CD4-positive, alpha-beta memory T cell (primary cell): ENCODE data around the gene TAS1R3. TPM values are rescaled to one million over a fixed set of nuclear protein-coding genes. Genes with fewer than 3 reads are reported as not detected.

Experiments used
- CTCF ChIA-PET: fragments of 350-600 bp; sonication (Branson Sonifier 250); formaldehyde crosslinking; loops from one replicate; lab custom pipeline; 2021; ENCODE audit warnings: inconsistent platforms; ENCODE audit not compliant: partially characterized antibody; lab: Charles Lee
- POLR2A ChIA-PET: fragments of 350-600 bp; sonication (Branson Sonifier 250); formaldehyde crosslinking; loops from one replicate; lab custom pipeline; 2021; ENCODE audit not compliant: partially characterized antibody; lab: Charles Lee
- DNase-seq, 5 donors: peaks; one replicate each; pipeline versions ENCODE4 v3.0.0 to v3.0.0-alpha.2; 2020 to 2022; ENCODE audit warnings: mixed read lengths in 1 of 5
- H3K27ac ChIP-seq: one replicate; pipeline ENCODE4 v1.7.0; 2013; ENCODE audit warnings: low read depth, low read length
- H3K27me3 ChIP-seq: 2 replicates; pipeline ENCODE4 v1.7.0; 2013; ENCODE audit warnings: mild to moderate bottlenecking, low read length, moderate library complexity; ENCODE audit not compliant: insufficient read depth
- H3K36me3 ChIP-seq: 2 replicates; pipeline ENCODE4 v1.7.0; 2013; ENCODE audit warnings: mild to moderate bottlenecking, low read length, moderate library complexity; ENCODE audit not compliant: insufficient read depth
- H3K4me1 ChIP-seq: 2 replicates; pipeline ENCODE4 v1.7.0; 2013; ENCODE audit warnings: mild to moderate bottlenecking, low read length, moderate library complexity; ENCODE audit not compliant: insufficient read depth
- H3K4me3 ChIP-seq, 2 donors: one replicate each; pipeline ENCODE4 v1.7.0; 2013; ENCODE audit warnings: low read length in 2 of 2, mild to moderate bottlenecking in 1 of 2
- H3K9me3 ChIP-seq, 2 donors: one replicate each; pipeline ENCODE4 v1.7.0; 2013; ENCODE audit warnings: low read length in 2 of 2, control low read depth in 1 of 2; ENCODE audit not compliant: control insufficient read depth in 1 of 2
- H3K27ac Mint-ChIP-seq, 7 donors: one replicate each; pipeline ENCODE4 v1.8.0; 2020 to 2021; ENCODE audit warnings: mixed read lengths in 7 of 7, mild to moderate bottlenecking in 6 of 7, inconsistent platforms in 3 of 7, moderate library complexity in 3 of 7
- H3K27me3 Mint-ChIP-seq, 2 donors: one replicate each; pipeline ENCODE4 v1.8.0; 2020 to 2021; ENCODE audit warnings: mixed read lengths in 2 of 2
- H3K36me3 Mint-ChIP-seq, 2 donors: one replicate each; pipeline ENCODE4 v1.8.0; 2020 to 2021; ENCODE audit warnings: mixed read lengths in 2 of 2, inconsistent platforms in 1 of 2, mild to moderate bottlenecking in 1 of 2
- H3K4me1 Mint-ChIP-seq, 4 donors: one replicate each; pipeline ENCODE4 v1.8.0; 2020 to 2021; ENCODE audit warnings: mixed read lengths in 4 of 4, mild to moderate bottlenecking in 1 of 4
- H3K4me3 Mint-ChIP-seq, 8 donors: one replicate each; pipeline ENCODE4 v1.8.0; 2020 to 2021; ENCODE audit warnings: mixed read lengths in 8 of 8, mild to moderate bottlenecking in 7 of 8, moderate library complexity in 6 of 8, inconsistent platforms in 3 of 8
- H3K9me3 Mint-ChIP-seq, 8 donors: one replicate each; pipeline ENCODE4 v1.8.0; 2020 to 2021; ENCODE audit warnings: mixed read lengths in 8 of 8, mild to moderate bottlenecking in 5 of 8, inconsistent platforms in 3 of 8, moderate library complexity in 1 of 8
- intact Hi-C: fragments of 100-400 bp; cut with micrococcal nuclease; formaldehyde crosslinking; loops from one replicate; pipeline ENCODE4 v1.15.1; 2023
- polyA plus RNA-seq, 2 donors: library from polyadenylated mRNA; unstranded; fragments of 300-500 nt; fragmentation: Illumina TruSeq; gene quantifications; one replicate each; pipeline ENCODE4 v1.2.3, GENCODE V29; 2021
- total RNA-seq, 2 experiments: library from RNA; stranded (reverse); gene quantifications; one replicate each; pipeline ENCODE4 v1.2.3, GENCODE V29; 2021

TAS1R3 gene
- total and polyA plus RNA-seq, 4 experiments from 2014 or later: 0.47 to 1.5 (median 1.5) TPM; not detected in 1

DNA sequence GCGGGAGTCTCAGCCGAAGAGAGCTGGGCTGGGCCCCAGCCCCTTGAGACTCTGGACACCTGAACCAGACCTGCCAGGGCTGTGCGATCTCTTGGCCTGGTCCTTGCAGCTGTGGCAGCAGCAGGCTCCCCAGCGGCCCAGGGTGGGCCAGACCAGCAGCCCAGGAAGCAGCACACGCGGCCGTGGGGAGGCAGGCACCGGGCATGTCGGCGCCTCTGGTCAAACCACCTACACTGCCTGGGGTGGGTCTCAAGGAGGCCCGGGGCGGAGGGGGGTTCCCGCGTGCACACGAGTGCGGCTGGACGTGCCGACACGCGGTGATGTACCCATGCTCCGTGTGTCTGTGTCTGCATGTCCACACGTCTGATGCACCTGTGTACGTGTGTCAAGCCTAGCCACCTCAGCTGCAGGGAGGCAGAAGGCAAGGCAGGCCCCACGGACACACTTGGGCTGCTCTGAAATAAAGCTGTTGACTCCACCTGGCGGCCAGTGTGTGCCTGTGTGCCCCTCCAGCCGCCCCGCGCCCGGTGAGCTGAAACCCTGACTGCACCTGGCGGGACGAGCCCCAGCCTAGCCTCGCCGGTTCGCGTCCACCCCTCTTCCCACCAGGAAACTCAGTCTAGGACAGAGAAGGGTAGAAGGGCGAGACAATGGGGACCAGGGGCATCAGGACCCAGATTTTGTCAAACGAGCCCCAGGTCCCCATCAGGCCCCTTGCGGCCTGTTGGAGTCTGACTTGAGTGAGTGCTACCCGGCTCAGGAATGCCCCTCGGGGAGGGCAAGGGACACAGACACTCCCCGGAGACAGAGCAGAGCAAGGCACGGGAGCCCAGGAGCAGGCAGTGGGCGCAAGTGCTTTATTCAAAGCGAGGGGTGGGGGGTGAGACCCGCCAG, 39.3 kb upstream of the TAS1R3 start:
- H3K9me3 ChIP-seq: no peaks in the 10 kb centered on the region
- no peaks in the 10 kb centered on the region for H3K27me3 ChIP-seq
- intact Hi-C loops: loop anchor here (1.0 to 5.0 kb wide), 2 partner anchors 169 to 309 kb away; partner anchors contain the start of gene PERM1
- peak; percentile 60 to 71 (median 69) for DNase-seq
- Mint-ChIP-seq H3K27me3 (no peaks in the 10 kb centered on the region), H3K4me3 (no peak overlapping the region), H3K4me1 (peaks cover 0 to 3% (median under 1%) of the 10 kb centered on the region in 4 donors), H3K9me3 (no peaks in the 10 kb centered on the region), H3K36me3 (no peaks in the 10 kb centered on the region), H3K27ac (peak overlapping the region in 1 of 7 donors; percentile 16)
- CTCF ChIA-PET: interaction anchor here (0.6 to 3.2 kb wide), 7 partner anchors 61 to 307 kb away, joined by 3 to 57 read pairs (median 3); no protein-coding TSS in a partner anchor
- POLR2A ChIA-PET: interaction anchor here (0.6 to 1.6 kb wide), 3 partner anchors 14 to 170 kb away, joined by 3 to 9 read pairs (median 3); no protein-coding TSS in a partner anchor
- no peaks in the 10 kb centered on the region for H3K4me1 ChIP-seq
- no peak overlapping the region for H3K27ac ChIP-seq
- H3K4me3 ChIP-seq: no peak overlapping the region
- H3K36me3 ChIP-seq: no peaks in the 10 kb centered on the region

GRCh38 chr1:1292442-1292779, 38.7 kb upstream of the TAS1R3 start:
- Histone ChIP-seq H3K9me3 (no peaks in the 10 kb centered on the region), H3K4me3 (no peak overlapping the region), H3K36me3 (no peaks in the 10 kb centered on the region), H3K27me3 (no peaks in the 10 kb centered on the region), H3K27ac (no peak overlapping the region), H3K4me1 (no peaks in the 10 kb centered on the region)
- peak in 1 of 5 donors; percentile 6 for DNase-seq
- POLR2A ChIA-PET: interaction anchor here (1.1 to 1.6 kb wide), 2 partner anchors 13 to 171 kb away, joined by 3 to 9 read pairs; no protein-coding TSS in a partner anchor
- intact Hi-C loops: loop anchor here (1.0 to 5.0 kb wide), 2 partner anchors 170 to 310 kb away; partner anchors contain the start of gene PERM1
- Mint-ChIP-seq H3K27ac (no peak overlapping the region), H3K36me3 (no peaks in the 10 kb centered on the region), H3K4me1 (peaks cover 0 to 3% (median under 1%) of the 10 kb centered on the region in 4 donors), H3K4me3 (no peak overlapping the region), H3K27me3 (no peaks in the 10 kb centered on the region), H3K9me3 (no peaks in the 10 kb centered on the region)
- CTCF ChIA-PET: interaction anchor here (0.6 to 3.2 kb wide), 6 partner anchors 61 to 307 kb away, joined by 3 to 57 read pairs (median 4); no protein-coding TSS in a partner anchor

DNA sequence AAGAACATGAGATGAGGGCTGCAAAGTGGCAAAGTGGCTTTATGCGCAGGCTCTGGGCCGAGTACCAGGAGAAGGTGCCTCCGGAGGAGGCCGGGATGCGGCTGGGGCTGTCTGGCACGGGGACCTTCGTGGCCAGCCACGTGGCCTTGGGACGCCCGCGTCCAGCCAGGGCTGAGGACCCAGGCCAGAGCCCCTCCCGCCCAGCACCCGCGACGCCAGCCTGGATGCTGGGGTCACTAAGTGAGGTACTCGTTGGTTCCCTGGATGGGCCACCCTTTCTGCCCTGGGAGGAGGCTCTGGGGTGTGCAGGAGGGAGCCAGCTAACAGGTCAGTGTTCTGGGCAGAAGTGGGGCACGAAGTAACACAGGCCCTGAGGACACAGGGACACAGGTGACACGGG, 38.2 kb upstream of the TAS1R3 start:
- Mint-ChIP-seq H3K4me3 (no peak overlapping the region), H3K9me3 (no peaks in the 10 kb centered on the region), H3K27me3 (no peaks in the 10 kb centered on the region), H3K27ac (no peak overlapping the region), H3K36me3 (no peaks in the 10 kb centered on the region), H3K4me1 (peaks cover 0 to 3% (median under 1%) of the 10 kb centered on the region in 4 donors)
- intact Hi-C loops: loop anchor here (1.0 to 5.0 kb wide), 2 partner anchors 171 to 311 kb away; partner anchors contain the start of gene PERM1
- Histone ChIP-seq H3K9me3 (no peaks in the 10 kb centered on the region), H3K27me3 (no peaks in the 10 kb centered on the region), H3K36me3 (no peaks in the 10 kb centered on the region), H3K4me1 (no peaks in the 10 kb centered on the region), H3K27ac (no peak overlapping the region), H3K4me3 (no peak overlapping the region)
- peak in 1 of 5 donors; percentile 16 for DNase-seq
- ChIA-PET POLR2A (no interaction called here), CTCF (interaction anchor here (1.7 to 3.2 kb wide), 2 partner anchors 170 to 308 kb away, joined by 6 to 57 read pairs; no protein-coding TSS in a partner anchor)

DNA sequence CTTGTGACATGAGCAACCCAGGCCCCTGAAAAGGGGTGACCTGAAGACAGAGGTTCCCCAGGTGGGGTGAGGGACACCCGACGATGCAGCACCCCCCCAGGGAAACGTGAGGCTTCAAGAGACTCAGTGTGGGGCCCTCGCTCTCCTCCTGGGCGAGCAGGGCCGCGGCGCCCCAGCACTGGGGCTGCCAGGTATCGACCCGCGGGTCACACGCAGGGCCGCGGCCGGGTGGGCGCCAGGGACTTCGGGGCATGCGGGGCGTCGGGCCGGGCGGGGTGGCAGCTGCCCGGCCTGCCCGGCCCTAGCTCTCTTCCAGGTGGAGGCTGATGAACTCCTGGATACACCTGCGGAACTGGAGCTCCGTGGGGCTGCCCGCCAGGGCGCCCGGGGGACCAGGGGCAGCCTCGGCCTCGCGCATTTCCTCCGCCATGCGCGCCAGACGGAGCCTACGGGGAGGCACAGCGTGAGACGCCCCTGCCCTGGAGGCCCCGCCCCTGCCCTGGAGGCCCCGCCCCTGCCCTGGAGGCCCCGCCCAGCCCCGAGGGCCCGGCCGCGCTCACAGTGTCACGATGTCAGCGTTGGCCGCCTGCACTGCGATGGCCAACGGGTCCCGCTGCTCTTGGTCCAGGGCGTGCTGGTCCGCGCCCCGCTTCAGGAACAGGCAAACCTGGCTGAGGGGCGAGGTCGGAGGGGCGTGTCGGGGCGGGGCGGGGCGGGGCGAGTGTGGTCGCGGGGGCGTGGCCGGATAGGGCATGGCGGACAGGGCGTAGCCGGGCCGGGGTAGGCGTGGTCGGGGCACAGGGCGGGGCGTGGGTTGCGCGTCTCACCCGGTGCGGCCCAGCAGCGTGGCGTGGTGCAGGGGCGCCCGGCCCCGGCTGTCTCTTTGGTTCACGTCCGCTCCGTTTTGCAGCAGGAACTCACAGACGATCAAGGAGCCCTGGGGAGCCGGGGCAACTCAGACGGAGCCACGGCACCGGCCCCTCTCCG, 37.5 kb upstream of the TAS1R3 start:
- peaks cover 0 to 3% (median under 1%) of the 10 kb centered on the region in 4 donors for H3K4me1 Mint-ChIP-seq
- H3K36me3 Mint-ChIP-seq: no peaks in the 10 kb centered on the region
- Histone ChIP-seq H3K36me3 (no peaks in the 10 kb centered on the region), H3K4me3 (no peak overlapping the region), H3K9me3 (no peaks in the 10 kb centered on the region), H3K27ac (no peak overlapping the region), H3K4me1 (no peaks in the 10 kb centered on the region), H3K27me3 (no peaks in the 10 kb centered on the region)
- CTCF ChIA-PET: interaction anchor here (1.7 kb wide), 1 partner anchor 309 kb away, joined by 6 read pairs; no protein-coding TSS in a partner anchor
- POLR2A ChIA-PET: interaction anchor here (1.4 kb wide), 1 partner anchor 171 kb away, joined by 3 read pairs; no protein-coding TSS in a partner anchor
- DNase-seq: peak in 1 of 5 donors; percentile 13
- no peaks in the 10 kb centered on the region for H3K9me3 Mint-ChIP-seq
- no peak overlapping the region for H3K4me3 Mint-ChIP-seq
- H3K27ac Mint-ChIP-seq: no peak overlapping the region
- intact Hi-C loops: loop anchor here (5.0 kb wide), 1 partner anchor 311 kb away; the partner anchor contains the start of gene PERM1
- no peaks in the 10 kb centered on the region for H3K27me3 Mint-ChIP-seq

GRCh38 chr1:1294250-1294890, 36.7 kb upstream of the TAS1R3 start:
- no peaks in the 10 kb centered on the region for H3K27me3 Mint-ChIP-seq
- Histone ChIP-seq H3K4me1 (no peaks in the 10 kb centered on the region), H3K9me3 (no peaks in the 10 kb centered on the region), H3K36me3 (no peaks in the 10 kb centered on the region), H3K4me3 (no peak overlapping the region), H3K27ac (no peak overlapping the region), H3K27me3 (no peaks in the 10 kb centered on the region)
- DNase-seq: peak in 1 of 5 donors; percentile 33
- no peaks in the 10 kb centered on the region for H3K36me3 Mint-ChIP-seq
- peaks cover 0 to 3% (median under 1%) of the 10 kb centered on the region in 4 donors for H3K4me1 Mint-ChIP-seq
- ChIA-PET CTCF (interaction anchor here (1.2 kb wide), 1 partner anchor 172 kb away, joined by 3 read pairs; no protein-coding TSS in a partner anchor), POLR2A (interaction anchor here (1.1 to 1.4 kb wide), 2 partner anchors 11 to 172 kb away, joined by 3 to 4 read pairs; no protein-coding TSS in a partner anchor)
- intact Hi-C loops: loop anchor here (5.0 kb wide), 1 partner anchor 312 kb away; the partner anchor contains the start of gene PERM1
- no peak overlapping the region for H3K27ac Mint-ChIP-seq
- H3K9me3 Mint-ChIP-seq: no peaks in the 10 kb centered on the region
- no peak overlapping the region for H3K4me3 Mint-ChIP-seq
